ENCODE measurements around the gene BEND7. TPM values are rescaled to one million over a fixed set of nuclear protein-coding genes. Genes with fewer than 3 reads are reported as not detected.

BEND7 gene
- total and polyA plus RNA-seq, 2 of the 8 experiments (the other 6 are each of a cell fraction or from before 2014, with no cell fraction given): 1.9 to 8.2 TPM

- Histone ChIP-seq H2AFZ (ENCODE audit: low read length) (no peak overlapping the region), H3K36me3 (ENCODE audit: control insufficient read depth in 2 of 4, insufficient read depth in 4 of 4, low read length in 3 of 4) (no peaks in the 10 kb centered on the region; a peak in 1 of 8 replicates), H2BK12ac (ENCODE audit: low read depth, low read length) (no peak overlapping the region), H4K91ac (replicated peaks; ENCODE audit: insufficient read length, low read length) (no peak overlapping the region), H3K9me3 (ENCODE audit: insufficient read depth in 2 of 2, low read depth in 1 of 2, low read length in 1 of 2) (no peaks in the 10 kb centered on the region), H4K5ac (ENCODE audit: insufficient read length, low read depth, low read length) (no peak overlapping the region), H2AK5ac (ENCODE audit: low read depth, low read length) (no peak overlapping the region), H3K56ac (replicated peaks; ENCODE audit: insufficient read length, low read depth, low read length) (no peak overlapping the region), H3K4me1 (replicated peaks in 1 of 4; ENCODE audit: control insufficient read depth in 3 of 4, insufficient read depth in 4 of 4, low read length in 3 of 4) (no peaks in the 10 kb centered on the region), H3K27ac (ENCODE audit: low read depth, low read length) (no peak overlapping the region), H3K27me3 (replicated peaks in 1 of 4; ENCODE audit: control insufficient read depth in 3 of 4, extremely low read depth in 1 of 4, insufficient read depth in 3 of 4, low read length in 3 of 4) (no peaks in the 10 kb centered on the region), H4K20me1 (replicated peaks in 1 of 2; ENCODE audit: control insufficient read depth in 1 of 2, insufficient read depth in 2 of 2, low read length in 2 of 2) (no peaks in the 10 kb centered on the region), H3K79me1 (ENCODE audit: low read depth, low read length) (no peaks in the 10 kb centered on the region), H4K8ac (ENCODE audit: extremely low read depth, insufficient read depth, low read length) (no peak overlapping the region), H3K23ac (ENCODE audit: insufficient read length) (no peak overlapping the region), H2BK15ac (ENCODE audit: low read length) (no peak overlapping the region), H3K79me2 (ENCODE audit: control insufficient read depth in 1 of 2, insufficient read depth in 2 of 2, low read length in 2 of 2) (no peaks in the 10 kb centered on the region), H3K23me2 (ENCODE audit: low read depth, low read length) (no peaks in the 10 kb centered on the region), H3K4ac (replicated peaks; ENCODE audit: insufficient read length, low read depth, low read length) (no peak overlapping the region), H3K14ac (ENCODE audit: insufficient read length) (no peak overlapping the region), H3K18ac (ENCODE audit: extremely low read depth, low read length) (no peak overlapping the region), H3K4me2 (ENCODE audit: insufficient read depth in 1 of 2, low read depth in 2 of 2, low read length in 2 of 2) (no peak overlapping the region), H2BK5ac (ENCODE audit: low read depth, low read length) (no peak overlapping the region), H3K4me3 (ENCODE audit: extremely low read depth in 1 of 4, insufficient read depth in 2 of 4, low read depth in 3 of 4, low read length in 4 of 4) (no peak overlapping the region), H2BK20ac (ENCODE audit: low read length) (no peak overlapping the region), H2BK120ac (replicated peaks; ENCODE audit: low read depth, low read length) (no peak overlapping the region), H3K9ac (replicated peaks in 1 of 4; ENCODE audit: extremely low read depth in 1 of 4, low read depth in 3 of 4, low read length in 3 of 4) (no peak overlapping the region)
- ChIA-PET CTCF (ENCODE audit: partially characterized antibody) (interaction anchor here (0.8 to 1.7 kb wide), 6 partner anchors 10 to 103 kb away, joined by 3 to 10 read pairs (median 4); no protein-coding TSS in a partner anchor), POLR2A (ENCODE audit: partially characterized antibody) (interaction anchor here (0.6 to 1.3 kb wide), 3 partner anchors 14 to 125 kb away, joined by 3 to 4 read pairs (median 3); no protein-coding TSS in a partner anchor)
- TF ChIP-seq SAP30 (IDR thresholded peaks at IDR 0.05; ENCODE audit: insufficient read depth, insufficient replicate concordance, low read length): no peak
- no peak for TF ChIP-seq POU5F1 (IDR thresholded peaks at IDR 0.05; ENCODE audit: low read depth, low read length)
- no peak for TF ChIP-seq FOSL1 (IDR thresholded peaks at IDR 0.05; ENCODE audit: insufficient read depth, low read depth, low read length)
- TF ChIP-seq NRF1 (IDR thresholded peaks at IDR 0.05; ENCODE audit: low read depth, low read length): no peak
- no peak for TF ChIP-seq CEBPB (IDR thresholded peaks at IDR 0.05; ENCODE audit: low read depth, low read length)
- TF ChIP-seq JUND (IDR thresholded peaks at IDR 0.05; ENCODE audit: low read length): no peak
- TF ChIP-seq CHD1 (IDR thresholded peaks at IDR 0.05; ENCODE audit: low read depth, low read length): no peak
- TF ChIP-seq HDAC2 (IDR thresholded peaks at IDR 0.05; ENCODE audit: borderline replicate concordance in 1 of 2, low read depth in 2 of 2, low read length in 2 of 2): no peak
- TF ChIP-seq BRCA1 (IDR thresholded peaks at IDR 0.05; ENCODE audit: low read depth, low read length): no peak
- TF ChIP-seq GTF2F1 (IDR thresholded peaks at IDR 0.05; ENCODE audit: borderline replicate concordance, low read depth, low read length): no peak
- no peak for TF ChIP-seq SP1 (IDR thresholded peaks at IDR 0.05; ENCODE audit: low read depth, low read length)
- FAIRE-seq (no peak), DNase-seq (ENCODE audit: low read depth in 1 of 2, low spot score in 2 of 2) (no peak)
Observed at GRCh38 chr10:13475124-13475523, 53.7 kb downstream of the BEND7 start.
